Neural crest cell (in vitro differentiated cells): Measurements from ENCODE around the gene TCERG1L. TPM values are rescaled to one million over a fixed set of nuclear protein-coding genes. Genes with fewer than 3 reads are reported as not detected.
A peak's percentile ranks its signal among the peaks of the same experiment; 100 is the strongest.

Source experiments
- DNase-seq: peaks from one replicate; pipeline ENCODE4 v3.0.0; 2021; ENCODE audit warnings: low read depth, mixed read lengths, low spot score
- H3K27ac Mint-ChIP-seq: one replicate; pipeline ENCODE4 v1.8.0; 2021; ENCODE audit warnings: mild to moderate bottlenecking, mixed read lengths; ENCODE audit not compliant: unreplicated experiment
- H3K27me3 Mint-ChIP-seq: 2 replicates; pipeline ENCODE4 v1.8.0; 2021; ENCODE audit warnings: low read depth, mild to moderate bottlenecking, mixed read lengths
- H3K36me3 Mint-ChIP-seq: 2 replicates; pipeline ENCODE4 v1.8.0; 2021; ENCODE audit warnings: low read depth, mild to moderate bottlenecking, mixed read lengths
- H3K4me1 Mint-ChIP-seq: 2 replicates; pipeline ENCODE4 v1.8.0; 2021; ENCODE audit warnings: mixed read lengths
- H3K4me3 Mint-ChIP-seq: one replicate; pipeline ENCODE4 v1.8.0; 2021; ENCODE audit warnings: mild to moderate bottlenecking, mixed read lengths
- H3K9me3 Mint-ChIP-seq: 2 replicates; pipeline ENCODE4 v1.8.0; 2021; ENCODE audit warnings: mixed read lengths
- CTCF ChIP-seq: fragments of 200-600 bp; sonication (generic); conservative IDR thresholded peaks from 2 replicates; pipeline ENCODE4 v1.5.0; 2021; ENCODE audit warnings: antibody characterized with exemption, mild to moderate bottlenecking
- total RNA-seq: library from RNA; stranded (reverse); gene quantifications from 2 replicates; pipeline ENCODE4 v1.2.1, GENCODE V29; 2021

The TCERG1L gene
- total RNA-seq, 1 donor from 2014 or later, result 0.96 TPM

- Mint-ChIP-seq H3K27ac (no peak overlapping the region), H3K4me3 (no peak overlapping the region), H3K9me3 (no peaks in the 10 kb centered on the region), H3K36me3 (no peaks in the 10 kb centered on the region), H3K4me1 (peaks cover 2% of the 10 kb centered on the region), H3K27me3 (peaks cover 60% of the 10 kb centered on the region)
- no peak for TF ChIP-seq CTCF
- no peak for DNase-seq
Measured at GRCh38 chr10:131320860-131321604, 9.5 kb upstream of the TCERG1L start.

- TF ChIP-seq CTCF, result no peak
- H3K4me1 Mint-ChIP-seq, result no peaks in the 10 kb centered on the region
- no peak for DNase-seq
- H3K36me3 Mint-ChIP-seq, result no peaks in the 10 kb centered on the region
- no peaks in the 10 kb centered on the region for H3K9me3 Mint-ChIP-seq
- H3K27me3 Mint-ChIP-seq, result peaks cover 48% of the 10 kb centered on the region
- no peak overlapping the region for H3K4me3 Mint-ChIP-seq
- no peak overlapping the region for H3K27ac Mint-ChIP-seq
Measured at GRCh38 chr10:131318814-131319213, 7.3 kb upstream of the TCERG1L start.

- no peak for DNase-seq
Measured at GRCh38 chr10:131318291-131318690, 6.8 kb upstream of the TCERG1L start.

DNA sequence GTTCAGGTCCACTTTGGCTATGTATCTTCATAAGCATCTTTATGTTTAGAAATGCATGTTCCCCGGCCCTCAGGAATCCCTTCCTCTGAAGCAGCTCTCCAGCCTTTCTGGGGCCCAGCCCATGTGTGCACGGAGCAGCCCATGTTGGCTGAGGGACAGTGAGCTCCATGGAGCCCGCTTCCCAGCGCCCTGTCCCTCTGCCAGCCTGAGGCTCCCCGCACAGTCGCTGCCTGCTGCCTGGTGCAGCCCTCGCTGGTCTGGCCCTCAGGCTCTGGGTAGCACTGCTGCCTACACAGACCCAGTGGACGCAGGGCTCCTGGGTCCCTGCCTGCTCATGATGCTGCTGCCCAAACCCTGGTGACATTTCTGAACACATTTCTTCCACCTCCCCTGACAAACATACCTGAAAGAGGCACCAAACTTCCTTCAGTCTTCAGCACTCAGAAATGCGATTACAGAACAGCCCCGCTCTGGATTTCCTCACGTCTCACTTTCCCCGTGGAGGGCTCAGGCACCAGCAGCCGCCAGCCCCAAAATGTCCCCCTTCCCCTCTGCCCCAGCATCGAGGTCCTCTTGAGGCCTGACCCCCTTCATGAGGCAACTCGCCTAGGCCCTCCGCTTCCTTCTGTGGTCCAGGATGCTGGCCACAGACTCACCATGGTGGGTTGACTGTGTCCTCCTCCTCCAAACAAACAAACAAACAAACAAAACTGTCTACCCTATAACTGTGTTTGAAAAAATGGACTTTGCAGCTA, 5.0 kb upstream of the TCERG1L start:
- no peaks in the 10 kb centered on the region for H3K36me3 Mint-ChIP-seq
- DNase-seq, result no peak
- H3K4me1 Mint-ChIP-seq, result peaks cover 7% of the 10 kb centered on the region
- peak overlapping the region; percentile 84 for H3K27ac Mint-ChIP-seq
- TF ChIP-seq CTCF, result no peak
- peaks cover 46% of the 10 kb centered on the region for H3K27me3 Mint-ChIP-seq
- no peaks in the 10 kb centered on the region for H3K9me3 Mint-ChIP-seq
- H3K4me3 Mint-ChIP-seq, result no peak overlapping the region

More at GRCh38 chr10:131318291-131318690, 6.8 kb upstream of the TCERG1L start:
- no peaks in the 10 kb centered on the region for H3K36me3 Mint-ChIP-seq
- peaks cover 47% of the 10 kb centered on the region for H3K27me3 Mint-ChIP-seq
- no peak overlapping the region for H3K27ac Mint-ChIP-seq
- no peaks in the 10 kb centered on the region for H3K9me3 Mint-ChIP-seq
- no peak overlapping the region for H3K4me3 Mint-ChIP-seq
- H3K4me1 Mint-ChIP-seq, result no peaks in the 10 kb centered on the region
- TF ChIP-seq CTCF, result no peak

DNA sequence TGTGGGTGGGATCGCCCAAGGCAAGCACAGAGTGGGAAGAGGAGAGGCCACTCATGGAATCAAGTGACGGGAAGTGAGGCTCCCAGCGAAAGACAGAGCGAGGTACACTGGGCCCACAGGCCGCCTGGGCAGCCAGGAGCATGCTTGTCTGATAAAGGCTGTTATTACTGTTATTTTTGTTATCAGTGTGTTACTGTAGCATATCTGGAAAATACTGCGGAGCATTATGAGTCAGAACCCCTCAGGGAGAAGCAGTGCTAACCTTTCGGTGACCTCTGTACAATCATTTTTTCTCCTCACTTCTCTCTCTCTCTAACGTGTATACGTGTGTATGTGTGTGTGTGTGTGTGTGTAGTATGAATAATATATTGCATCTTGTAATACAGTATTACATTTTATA, 3.8 kb upstream of the TCERG1L start:
- no peak for DNase-seq
- TF ChIP-seq CTCF, result no peak
- peaks cover 12% of the 10 kb centered on the region for H3K4me1 Mint-ChIP-seq
- H3K27me3 Mint-ChIP-seq, result peaks cover 43% of the 10 kb centered on the region
- H3K27ac Mint-ChIP-seq, result no peak overlapping the region
- no peaks in the 10 kb centered on the region for H3K9me3 Mint-ChIP-seq
- no peak overlapping the region for H3K4me3 Mint-ChIP-seq
- no peaks in the 10 kb centered on the region for H3K36me3 Mint-ChIP-seq
